Keratinocyte (primary cell): ENCODE measurements around the gene VRK1.

ENCODE experiments used
- EZH2 ChIP-seq: IDR thresholded peaks from one replicate; pipeline ENCODE4 v1.6.1; 2012; ENCODE audit warnings: inconsistent platforms, mild to moderate bottlenecking, low read length, moderate library complexity
- TF ChIP-seq, protein P1 (sequence below), 3 experiments: IDR thresholded peaks in 1 of 3; conservative IDR thresholded peaks in 1 of 3; optimal IDR thresholded peaks in 1 of 3; 2 replicates in 2 of 3; 3 replicates in 1 of 3; pipeline versions ENCODE3 to v1.5.1; 2011; ENCODE audit warnings: low read length in 3 of 3, mild to moderate bottlenecking in 3 of 3, moderate library complexity in 2 of 3, control low read depth in 1 of 3, inconsistent platforms in 1 of 3; ENCODE audit not compliant: insufficient read depth in 2 of 3; ENCODE audit errors: extremely low read depth in 1 of 3

- TF ChIP-seq, protein P1, sequence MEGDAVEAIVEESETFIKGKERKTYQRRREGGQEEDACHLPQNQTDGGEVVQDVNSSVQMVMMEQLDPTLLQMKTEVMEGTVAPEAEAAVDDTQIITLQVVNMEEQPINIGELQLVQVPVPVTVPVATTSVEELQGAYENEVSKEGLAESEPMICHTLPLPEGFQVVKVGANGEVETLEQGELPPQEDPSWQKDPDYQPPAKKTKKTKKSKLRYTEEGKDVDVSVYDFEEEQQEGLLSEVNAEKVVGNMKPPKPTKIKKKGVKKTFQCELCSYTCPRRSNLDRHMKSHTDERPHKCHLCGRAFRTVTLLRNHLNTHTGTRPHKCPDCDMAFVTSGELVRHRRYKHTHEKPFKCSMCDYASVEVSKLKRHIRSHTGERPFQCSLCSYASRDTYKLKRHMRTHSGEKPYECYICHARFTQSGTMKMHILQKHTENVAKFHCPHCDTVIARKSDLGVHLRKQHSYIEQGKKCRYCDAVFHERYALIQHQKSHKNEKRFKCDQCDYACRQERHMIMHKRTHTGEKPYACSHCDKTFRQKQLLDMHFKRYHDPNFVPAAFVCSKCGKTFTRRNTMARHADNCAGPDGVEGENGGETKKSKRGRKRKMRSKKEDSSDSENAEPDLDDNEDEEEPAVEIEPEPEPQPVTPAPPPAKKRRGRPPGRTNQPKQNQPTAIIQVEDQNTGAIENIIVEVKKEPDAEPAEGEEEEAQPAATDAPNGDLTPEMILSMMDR (optimal IDR thresholded peaks at IDR 0.05 in 1 of 3, IDR thresholded peaks at IDR 0.05 in 1 of 3, conservative IDR thresholded peaks at IDR 0.05 in 1 of 3; ENCODE audit: extremely low read depth in 1 of 3, insufficient read depth in 2 of 3, low read length in 3 of 3): no peak
- no peak for TF ChIP-seq EZH2
Observed at GRCh38 chr14:96816281-96816680, 19.1 kb downstream of the VRK1 start.
